GM06990 (cell line): ENCODE measurements around the gene ARL1.

Experiments
- DNase-seq: peaks from one replicate; pipeline ENCODE4 v3.0.0-alpha.2; 2011; ENCODE audit not compliant: insufficient read length; ENCODE audit errors: extremely low read depth
- H3K27me3 ChIP-seq: replicated peaks from 2 replicates; pipeline ENCODE4 v1.6.0; 2011; ENCODE audit warnings: low read length; ENCODE audit not compliant: control insufficient read depth, insufficient read depth
- H3K36me3 ChIP-seq: 2 replicates; pipeline ENCODE4 v1.5.1; 2011; ENCODE audit warnings: low read length; ENCODE audit not compliant: control insufficient read depth, insufficient read depth
- H3K4me3 ChIP-seq: replicated peaks from 2 replicates; pipeline ENCODE4 v1.5.1; 2011; ENCODE audit warnings: low read depth, mild to moderate bottlenecking, control low read depth, low read length
- TF ChIP-seq, protein P1 (sequence below): IDR thresholded peaks from 2 replicates; pipeline ENCODE4 v1.5.1; 2011; ENCODE audit warnings: low read length, control low read depth, mild to moderate bottlenecking, inconsistent platforms; ENCODE audit not compliant: insufficient read depth, poor library complexity, severe bottlenecking

The ARL1 gene

DNA sequence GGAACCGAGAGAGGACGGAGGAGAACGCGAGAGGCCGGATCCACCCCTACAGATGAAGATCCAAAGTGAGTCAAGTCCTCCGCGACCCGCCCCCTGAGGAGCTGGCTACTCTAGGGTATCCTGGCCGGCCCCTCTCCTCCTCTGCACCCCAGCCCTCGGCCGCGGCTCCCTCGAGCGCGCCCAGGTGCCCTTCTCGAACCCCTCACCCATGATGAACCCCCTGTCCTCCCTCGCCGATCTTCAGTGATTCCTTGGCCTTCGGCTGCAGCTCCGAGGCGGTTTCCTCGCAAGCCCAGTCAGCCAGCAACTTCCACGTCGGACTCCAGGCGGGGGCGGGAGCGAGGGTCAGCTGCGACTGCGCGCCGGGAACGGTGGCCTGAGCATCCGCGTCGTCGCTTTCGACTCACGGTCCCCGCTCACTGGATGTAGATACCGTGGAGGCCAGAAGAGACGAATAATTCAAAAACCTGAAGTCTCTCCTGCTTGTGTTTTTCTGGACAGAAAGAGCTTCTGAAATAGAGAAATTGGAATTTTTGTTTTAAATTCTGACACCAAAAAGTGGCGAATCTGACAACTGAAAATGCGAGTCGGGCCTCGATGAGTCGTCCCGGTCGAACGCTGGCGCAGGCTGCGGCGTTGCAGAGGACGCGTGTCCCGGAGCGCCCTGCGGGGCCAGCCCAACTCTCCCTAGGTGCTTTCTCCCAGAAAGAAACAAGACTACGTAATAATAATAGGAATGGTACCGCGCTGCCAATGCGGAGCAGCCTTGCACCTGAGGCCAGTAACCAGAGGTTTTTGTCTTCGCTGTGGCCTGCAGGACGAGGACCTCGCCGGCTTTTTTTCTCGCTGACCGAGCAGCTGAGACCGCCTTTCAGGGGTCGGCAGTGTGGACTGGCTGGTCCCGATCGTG is at the start of gene ARL1:
Gene ARL1, minus strand, starts transcription at position 337 of the 910 bp plus-strand sequence. Its CDS starts 127 bp downstream, at position 210.
- Histone ChIP-seq H3K27me3 (no peaks in the 10 kb centered on the region), H3K4me3 (peak within 1 kb of the TSS; percentile 96), H3K36me3 (no peaks in the 10 kb centered on the region; the same call in 1 of the 2 replicates)
- TF ChIP-seq, protein P1, sequence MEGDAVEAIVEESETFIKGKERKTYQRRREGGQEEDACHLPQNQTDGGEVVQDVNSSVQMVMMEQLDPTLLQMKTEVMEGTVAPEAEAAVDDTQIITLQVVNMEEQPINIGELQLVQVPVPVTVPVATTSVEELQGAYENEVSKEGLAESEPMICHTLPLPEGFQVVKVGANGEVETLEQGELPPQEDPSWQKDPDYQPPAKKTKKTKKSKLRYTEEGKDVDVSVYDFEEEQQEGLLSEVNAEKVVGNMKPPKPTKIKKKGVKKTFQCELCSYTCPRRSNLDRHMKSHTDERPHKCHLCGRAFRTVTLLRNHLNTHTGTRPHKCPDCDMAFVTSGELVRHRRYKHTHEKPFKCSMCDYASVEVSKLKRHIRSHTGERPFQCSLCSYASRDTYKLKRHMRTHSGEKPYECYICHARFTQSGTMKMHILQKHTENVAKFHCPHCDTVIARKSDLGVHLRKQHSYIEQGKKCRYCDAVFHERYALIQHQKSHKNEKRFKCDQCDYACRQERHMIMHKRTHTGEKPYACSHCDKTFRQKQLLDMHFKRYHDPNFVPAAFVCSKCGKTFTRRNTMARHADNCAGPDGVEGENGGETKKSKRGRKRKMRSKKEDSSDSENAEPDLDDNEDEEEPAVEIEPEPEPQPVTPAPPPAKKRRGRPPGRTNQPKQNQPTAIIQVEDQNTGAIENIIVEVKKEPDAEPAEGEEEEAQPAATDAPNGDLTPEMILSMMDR, result no peak
- DNase-seq, result peak; percentile 90

DNA sequence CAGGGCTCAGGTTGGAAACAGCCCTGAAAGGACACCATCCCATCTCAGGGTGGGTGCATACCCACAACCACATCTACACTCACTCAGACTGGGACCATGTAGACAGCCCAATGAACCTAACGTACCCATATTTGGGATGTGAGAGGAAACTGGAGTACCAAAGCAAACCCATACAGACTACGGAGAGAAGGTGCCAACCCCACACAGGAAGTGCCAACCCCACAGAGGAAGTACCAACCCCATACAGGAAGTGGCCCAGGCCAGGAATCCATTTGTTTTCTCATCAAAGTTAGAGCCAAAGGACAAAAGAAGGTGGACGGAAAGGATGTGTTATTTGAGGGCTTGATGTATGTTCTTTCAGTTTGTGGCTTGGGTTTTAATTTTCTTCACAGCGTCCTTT is 48.1 kb upstream of the ARL1 start:
- H3K4me3 ChIP-seq, result no peak overlapping the region
- H3K36me3 ChIP-seq, result no peaks in the 10 kb centered on the region
- TF ChIP-seq, protein P1, result no peak
- no peaks in the 10 kb centered on the region for H3K27me3 ChIP-seq
- no peak for DNase-seq

DNA sequence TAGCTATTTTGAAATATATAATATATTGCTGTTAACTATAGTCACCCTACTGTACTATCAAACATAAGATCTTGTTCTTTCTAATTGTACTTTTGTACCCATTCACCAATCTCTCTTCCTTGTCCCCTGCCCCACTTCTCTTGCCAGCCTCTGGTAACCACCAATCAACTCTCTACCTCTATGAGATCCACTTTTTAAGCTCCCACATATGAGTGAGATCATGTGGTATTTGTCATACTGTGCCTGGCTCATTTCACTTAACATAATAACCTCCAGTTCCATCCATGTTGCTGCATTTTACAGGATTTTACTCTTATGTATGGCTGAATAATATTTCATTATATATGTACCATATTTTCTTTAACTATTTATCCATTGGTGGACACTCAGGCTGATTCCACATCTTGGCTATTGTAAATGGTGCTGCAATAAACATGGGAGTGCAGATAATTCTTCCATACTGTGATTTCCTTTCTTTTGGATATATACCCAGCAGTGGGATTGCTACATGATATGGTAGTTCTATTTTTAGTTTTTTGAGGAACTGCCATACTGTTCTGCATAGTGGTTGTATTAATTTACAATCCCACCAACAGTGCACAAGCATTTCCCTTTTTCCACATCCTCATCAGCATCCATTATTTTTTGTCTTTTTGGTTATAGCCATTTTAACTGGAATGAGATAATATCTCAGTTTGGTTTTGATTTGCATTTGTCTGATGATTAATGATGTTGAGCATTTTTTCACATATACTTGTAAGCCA is 34.1 kb upstream of the ARL1 start:
- no peaks in the 10 kb centered on the region for H3K36me3 ChIP-seq
- no peak overlapping the region for H3K4me3 ChIP-seq
- H3K27me3 ChIP-seq, result no peaks in the 10 kb centered on the region
- no peak for DNase-seq
- TF ChIP-seq, protein P1, result no peak

DNA sequence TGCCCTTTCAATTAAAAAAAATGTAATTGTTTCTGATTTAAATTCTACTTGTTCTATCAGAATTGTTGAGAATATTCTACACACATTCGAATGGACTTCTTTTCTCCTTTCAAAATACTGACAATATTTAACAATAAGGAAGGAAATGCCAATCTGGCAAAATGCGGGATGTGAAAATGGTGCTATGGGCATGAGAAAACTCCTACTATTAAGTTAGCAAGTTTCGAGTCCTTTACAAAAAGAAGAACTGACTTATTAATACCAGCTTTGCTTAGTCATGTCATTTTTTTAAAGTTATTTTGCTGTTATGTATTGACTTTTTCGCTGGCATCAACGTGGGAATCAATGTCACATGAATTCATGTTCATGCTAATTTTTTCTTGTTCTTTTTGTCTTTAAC is 31.7 kb upstream of the ARL1 start:
- DNase-seq, result no peak

DNA sequence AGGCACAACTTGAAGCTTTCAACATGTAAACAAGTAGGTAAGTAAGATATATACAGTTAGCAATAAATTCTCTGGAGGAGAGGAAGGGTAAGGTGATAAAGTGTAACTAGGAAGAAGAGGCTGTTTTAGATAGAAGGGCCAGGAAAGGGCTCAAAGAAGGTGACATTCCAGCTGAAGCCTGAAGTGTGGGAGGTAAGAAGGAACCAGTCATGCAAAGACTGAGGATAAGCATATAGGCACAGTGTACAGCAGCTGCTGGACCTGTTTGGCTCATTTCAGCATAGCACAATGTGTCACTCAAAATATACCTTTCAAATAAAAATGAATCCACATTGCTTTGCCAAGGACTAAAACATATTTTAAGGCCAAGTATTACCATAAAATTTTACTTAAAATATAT is 28.6 kb upstream of the ARL1 start:
- H3K27me3 ChIP-seq, result no peaks in the 10 kb centered on the region
- no peak overlapping the region for H3K4me3 ChIP-seq
- no peak for DNase-seq
- no peaks in the 10 kb centered on the region for H3K36me3 ChIP-seq
- TF ChIP-seq, protein P1, result no peak

More for the DNA sequence above, 31.7 kb upstream of the ARL1 start:
- TF ChIP-seq, protein P1, result no peak
- Histone ChIP-seq H3K36me3 (no peaks in the 10 kb centered on the region), H3K4me3 (no peak overlapping the region), H3K27me3 (no peaks in the 10 kb centered on the region)
